Smooth muscle cell (in vitro differentiated cells): Measurements from ENCODE around the gene COL6A3. TPM values are rescaled to one million over a fixed set of nuclear protein-coding genes. Genes with fewer than 3 reads are reported as not detected.

Source experiments
- DNase-seq: peaks from one replicate; lab custom pipeline; 2025; ENCODE audit not compliant: unreplicated experiment; lab: John Stamatoyannopoulos, UW
- H2AFZ ChIP-seq: fragments of 200-600 bp; sonication (generic); 2 replicates; pipeline ENCODE4 v1.6.0; 2016; ENCODE audit warnings: antibody characterized with exemption, low read depth, mild to moderate bottlenecking
- H3F3A ChIP-seq: fragments of 200-600 bp; sonication (generic); 2 replicates; pipeline ENCODE4 v1.6.0; 2017; ENCODE audit warnings: antibody characterized with exemption, low read depth
- H3K27ac ChIP-seq: fragments of 200-600 bp; sonication (generic); 2 replicates; pipeline ENCODE4 v1.5.1; 2016; ENCODE audit warnings: low read depth, mild to moderate bottlenecking
- H3K27me3 ChIP-seq: fragments of 200-600 bp; sonication (generic); 2 replicates; pipeline ENCODE4 v1.6.1; 2016; ENCODE audit warnings: low read depth, mild to moderate bottlenecking
- H3K36me3 ChIP-seq: fragments of 200-600 bp; sonication (generic); 2 replicates; pipeline ENCODE4 v1.5.1; 2016; ENCODE audit warnings: low read depth
- H3K4me1 ChIP-seq: fragments of 200-600 bp; sonication (generic); 2 replicates; pipeline ENCODE4 v1.5.1; 2016; ENCODE audit warnings: low read depth
- H3K4me2 ChIP-seq: fragments of 200-600 bp; sonication (generic); 2 replicates; pipeline ENCODE4 v1.6.0; 2016; ENCODE audit warnings: mild to moderate bottlenecking
- H3K4me3 ChIP-seq: fragments of 200-600 bp; sonication (generic); 2 replicates; pipeline ENCODE4 v1.5.1; 2016; ENCODE audit warnings: mild to moderate bottlenecking
- H3K79me2 ChIP-seq: fragments of 200-600 bp; sonication (generic); 2 replicates; pipeline ENCODE4 v1.6.0; 2016; ENCODE audit warnings: low read depth, mild to moderate bottlenecking
- H3K9ac ChIP-seq: fragments of 200-600 bp; sonication (generic); 2 replicates; pipeline ENCODE4 v1.6.0; 2016; ENCODE audit warnings: low read depth
- H3K9me3 ChIP-seq: fragments of 200-600 bp; sonication (generic); replicated peaks from 2 replicates; pipeline ENCODE4 v1.5.1; 2016; ENCODE audit warnings: low read depth
- H4K20me1 ChIP-seq: fragments of 200-600 bp; sonication (generic); 2 replicates; pipeline ENCODE4 v1.6.0; 2016; ENCODE audit warnings: low read depth
- CTCF ChIP-seq: fragments of 200-600 bp; sonication (generic); IDR thresholded peaks from 2 replicates; pipeline ENCODE4 v1.5.1; 2017; ENCODE audit warnings: borderline replicate concordance, mild to moderate bottlenecking, antibody characterized with exemption; ENCODE audit not compliant: insufficient read depth, poor library complexity, severe bottlenecking
- WGBS: methylation state at CpG from one replicate; pipeline ENCODE4 v1.1.7; 2016; ENCODE audit warnings: low lambda C conversion rate; 5-methylcytosine and 5-hydroxymethylcytosine counted together
- polyA plus RNA-seq: library from polyadenylated mRNA; unstranded; fragments of >200 nt; fragmentation: Nextera tagmentation; extraction: Ambion mirVana; gene quantifications from 2 replicates; pipeline ENCODE4 v1.2.1, GENCODE V29; 2016
- total RNA-seq: library from RNA; depleted of rRNA; stranded (reverse); fragments of >200 nt; gene quantifications from 2 replicates; pipeline ENCODE4 v1.2.3, GENCODE V29; 2014

The COL6A3 gene
- total and polyA plus RNA-seq, 2 experiments from 2014 or later: 888 to 1,708 TPM

DNA sequence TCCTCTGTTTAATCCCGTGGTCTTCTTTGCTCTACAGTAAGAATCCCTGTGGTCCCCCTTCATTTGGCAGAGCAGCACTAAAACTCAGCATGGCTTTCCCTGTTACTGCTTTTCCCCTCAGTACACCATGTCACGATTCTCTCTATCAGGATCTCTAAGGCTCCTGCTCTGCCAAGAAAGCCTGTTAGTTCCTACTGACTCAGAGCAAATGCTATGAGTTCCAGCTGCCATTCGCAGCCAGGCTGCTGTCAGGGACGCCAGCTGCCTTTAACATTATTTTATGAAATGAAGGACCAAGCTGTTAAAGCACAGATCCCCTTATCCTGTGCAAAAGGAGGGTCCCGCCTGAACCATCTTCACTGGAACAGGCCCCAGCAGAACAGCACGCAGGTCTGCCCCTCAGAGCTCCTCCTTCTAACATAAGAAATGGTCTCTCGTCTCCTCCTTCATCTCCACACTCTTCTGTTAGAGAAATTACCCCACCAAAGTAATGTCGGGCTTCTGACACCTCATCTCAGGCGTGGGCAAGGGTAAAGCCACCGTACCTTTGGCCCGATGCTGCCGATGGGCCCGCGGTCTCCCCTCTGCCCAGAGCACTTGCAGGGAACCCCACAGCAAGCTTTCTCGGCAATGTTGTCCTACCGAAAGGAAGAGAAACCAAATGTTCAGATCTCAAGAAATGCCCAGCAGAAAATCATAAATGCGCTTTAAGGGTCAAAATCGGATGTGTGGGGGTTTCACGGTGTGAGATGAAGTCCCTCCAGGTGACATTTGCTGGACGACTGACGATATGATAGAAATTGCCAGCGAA is 52.6 kb downstream of the COL6A3 start:
- TF ChIP-seq CTCF: no peak
- Histone ChIP-seq H2AFZ (no peak overlapping the region), H3K79me2 (peaks cover 79% of the 10 kb centered on the region), H3K4me2 (no peak overlapping the region), H3K9me3 (no peaks in the 10 kb centered on the region), H3K27me3 (no peaks in the 10 kb centered on the region), H3K27ac (peak overlapping the region; percentile 65), H3F3A (peaks cover 90% of the 10 kb centered on the region), H3K4me3 (no peak overlapping the region), H3K9ac (no peak overlapping the region), H3K36me3 (peaks cover 44% of the 10 kb centered on the region), H3K4me1 (no peaks in the 10 kb centered on the region), H4K20me1 (peaks cover 96% of the 10 kb centered on the region)
- DNase-seq: no peak
- 93% methylated on average over 22 of the region's 22 CpGs for WGBS

DNA sequence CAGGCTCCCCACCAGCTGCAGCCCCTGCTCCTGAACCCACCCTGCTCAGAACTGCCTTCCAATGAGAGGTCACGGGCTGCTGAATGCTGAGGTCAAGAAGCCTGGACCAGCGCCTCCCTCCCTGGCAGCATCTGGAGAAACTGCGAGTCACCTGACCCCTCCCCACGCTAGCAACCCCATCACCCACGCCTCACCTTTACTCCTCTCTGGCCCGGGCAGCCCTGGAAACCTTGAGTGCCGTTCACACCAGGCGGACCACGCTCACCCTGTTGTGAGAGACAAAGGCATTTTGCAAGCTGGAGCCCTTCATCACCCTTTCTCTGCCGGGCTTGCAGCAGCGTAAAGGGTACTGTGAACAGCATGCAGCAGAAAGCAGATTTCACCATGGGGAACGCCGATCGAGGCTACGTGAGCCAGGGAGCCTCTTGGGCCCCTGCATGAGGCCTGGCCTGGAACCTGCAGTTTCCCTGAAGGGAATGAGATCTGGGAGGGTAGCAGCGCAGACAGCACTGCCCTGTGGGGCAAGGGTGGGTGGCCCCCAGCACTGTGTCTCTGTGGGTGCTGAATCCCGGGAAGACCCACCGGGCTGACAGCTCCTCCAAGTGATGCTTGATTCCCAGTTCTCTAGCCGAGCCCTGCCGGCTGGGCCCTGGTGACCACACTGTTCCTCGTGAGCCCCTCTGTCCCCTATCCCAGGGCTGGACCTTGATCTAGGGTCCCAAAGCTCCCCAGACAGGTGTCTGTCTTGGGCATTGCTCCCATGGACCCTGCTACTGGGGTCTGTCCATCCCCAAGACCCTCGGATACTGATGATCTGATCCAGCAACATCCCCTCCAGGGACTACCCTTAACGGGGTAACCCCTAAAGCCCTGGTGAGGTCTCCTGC is 53.8 kb downstream of the COL6A3 start:
- Histone ChIP-seq H3K4me1 (no peaks in the 10 kb centered on the region), H3K27ac (peak overlapping the region; percentile 65), H3K36me3 (peaks cover 39% of the 10 kb centered on the region), H3K4me3 (no peak overlapping the region), H2AFZ (no peak overlapping the region), H3F3A (peaks cover 86% of the 10 kb centered on the region), H3K9ac (no peak overlapping the region), H3K4me2 (no peak overlapping the region), H3K79me2 (peaks cover 68% of the 10 kb centered on the region), H3K27me3 (no peaks in the 10 kb centered on the region), H4K20me1 (peaks cover 89% of the 10 kb centered on the region), H3K9me3 (no peaks in the 10 kb centered on the region)
- DNase-seq: no peak
- 89% methylated on average over 23 of the region's 23 CpGs for WGBS
- TF ChIP-seq CTCF: no peak

DNA sequence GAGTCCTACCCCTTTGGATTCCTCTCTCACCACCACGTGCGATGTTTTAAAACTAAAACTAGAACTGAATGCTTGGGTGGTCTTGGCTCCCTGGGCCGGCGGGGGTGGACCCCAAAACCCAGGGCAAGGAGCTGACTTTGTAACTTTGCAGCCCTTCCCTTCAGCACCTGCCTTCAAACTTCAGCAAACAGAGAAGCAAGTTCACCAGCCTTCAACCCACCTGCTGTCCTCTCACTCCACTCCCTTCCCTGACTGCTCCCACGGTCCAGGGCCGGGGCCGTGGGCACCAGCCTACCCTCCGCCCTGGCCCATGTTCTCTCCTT is 54.5 kb downstream of the COL6A3 start:
- WGBS: 89% methylated on average over 8 of the region's 8 CpGs
- DNase-seq: no peak
- peaks cover 39% of the 10 kb centered on the region for H3K36me3 ChIP-seq

More for the DNA sequence above, 54.5 kb downstream of the COL6A3 start:
- H3K79me2 ChIP-seq: peaks cover 66% of the 10 kb centered on the region
- H3K4me3 ChIP-seq: no peak overlapping the region
- H3K27me3 ChIP-seq: no peaks in the 10 kb centered on the region
- no peak for TF ChIP-seq CTCF
- no peaks in the 10 kb centered on the region for H3K4me1 ChIP-seq
- no peak overlapping the region for H3K9ac ChIP-seq
- H3K27ac ChIP-seq: peak overlapping the region; percentile 65
- no peak overlapping the region for H3K4me2 ChIP-seq
- no peaks in the 10 kb centered on the region for H3K9me3 ChIP-seq
- H4K20me1 ChIP-seq: peaks cover 82% of the 10 kb centered on the region
- no peak overlapping the region for H2AFZ ChIP-seq
- peaks cover 87% of the 10 kb centered on the region for H3F3A ChIP-seq
